GM21576 (cell line): ENCODE data around the gene CASP14.
"Not testable (repeated sequence)": the region's sequence is repeated elsewhere in the genome, so short reads cannot be mapped to it uniquely, and the experiment has no call there.

Experiments used
- ATAC-seq: cut with Tn5 transposase; IDR thresholded peaks from one replicate; pipeline ENCODE4 v1.9.1; 2021; ENCODE audit warnings: mild to moderate bottlenecking, moderate library complexity; ENCODE audit not compliant: unreplicated experiment

CASP14 gene

GRCh38 chr19:15048885-15049541, at the start of gene CASP14:
Gene CASP14, plus strand, starts transcription at chr19:15049480. Its CDS starts 2,772 bp downstream, at chr19:15052252.
- no peak for ATAC-seq

- ATAC-seq: no peak
These were observed 41.0 kb upstream of the CASP14 start for GRCh38 chr19:15008308-15008707.

GRCh38 chr19:15010501-15011300, 38.6 kb upstream of the CASP14 start:
- no peak for ATAC-seq

GRCh38 chr19:15014579-15014978, 34.7 kb upstream of the CASP14 start:
- no peak for ATAC-seq

GRCh38 chr19:15015946-15016542, 33.2 kb upstream of the CASP14 start:
- no peak for ATAC-seq

- not testable (repeated sequence) for ATAC-seq
These were observed 30.4 kb upstream of the CASP14 start for GRCh38 chr19:15018836-15019235.

- no peak for ATAC-seq
These were observed 27.8 kb upstream of the CASP14 start for GRCh38 chr19:15021286-15022007.

GRCh38 chr19:15022752-15023151, 26.5 kb upstream of the CASP14 start:
- no peak for ATAC-seq

GRCh38 chr19:15025217-15025616, 24.1 kb upstream of the CASP14 start:
- ATAC-seq: no peak

- ATAC-seq: no peak
These were observed 20.8 kb upstream of the CASP14 start for GRCh38 chr19:15028490-15028889.

- no peak for ATAC-seq
These were observed 17.6 kb upstream of the CASP14 start for GRCh38 chr19:15031675-15032074.

GRCh38 chr19:15035795-15036311, 13.4 kb upstream of the CASP14 start:
- ATAC-seq: no peak

- no peak for ATAC-seq
These were observed 11.7 kb upstream of the CASP14 start for GRCh38 chr19:15037586-15037985.

GRCh38 chr19:15038294-15038693, 11.0 kb upstream of the CASP14 start:
- no peak for ATAC-seq

- ATAC-seq: no peak
These were observed 7.3 kb upstream of the CASP14 start for GRCh38 chr19:15042003-15042402.

- no peak for ATAC-seq
These were observed 6.5 kb upstream of the CASP14 start for GRCh38 chr19:15042826-15043225.

GRCh38 chr19:15045506-15045905, 3.8 kb upstream of the CASP14 start:
- no peak for ATAC-seq

GRCh38 chr19:15047680-15048079, 1.6 kb upstream of the CASP14 start:
- ATAC-seq: no peak

GRCh38 chr19:15048128-15048527, 1.2 kb upstream of the CASP14 start:
- no peak for ATAC-seq

GRCh38 chr19:15050639-15051038, 1.4 kb downstream of the CASP14 start:
- ATAC-seq: no peak

- no peak for ATAC-seq
These were observed 12.8 kb downstream of the CASP14 start for GRCh38 chr19:15062036-15062435.
